NCI-H1417 treated with DMSO at 0.1 percent for 48 hours (cell line): Measurements from ENCODE around the gene NFATC2.
"Not testable (repeated sequence)": the region's sequence is repeated elsewhere in the genome, so short reads cannot be mapped to it uniquely, and the experiment has no call there.

Experiments
- DNase-seq: peaks from one replicate; lab custom pipeline; 2025; lab: John Stamatoyannopoulos, UW

NFATC2 gene

GRCh38 chr20:51568533-51568932 lies 26.0 kb upstream of the NFATC2 start:
- not testable (repeated sequence) for DNase-seq

- no peak for DNase-seq
Measured at GRCh38 chr20:51567622-51568021, 25.1 kb upstream of the NFATC2 start.

GRCh38 chr20:51566594-51566993 lies 24.1 kb upstream of the NFATC2 start:
- DNase-seq = no peak

GRCh38 chr20:51565298-51566144 lies 23.0 kb upstream of the NFATC2 start:
- DNase-seq = no peak

GRCh38 chr20:51563486-51564332 lies 21.2 kb upstream of the NFATC2 start:
- DNase-seq = no peak

GRCh38 chr20:51563174-51563485 lies 20.6 kb upstream of the NFATC2 start:
- no peak for DNase-seq

GRCh38 chr20:51562332-51563173 lies 20.0 kb upstream of the NFATC2 start:
- no peak for DNase-seq

- DNase-seq = no peak
Measured at GRCh38 chr20:51562027-51562331, 19.5 kb upstream of the NFATC2 start.

GRCh38 chr20:51560550-51561307 lies 18.2 kb upstream of the NFATC2 start:
- DNase-seq = no peak

- DNase-seq = no peak
Measured at GRCh38 chr20:51560042-51560441, 17.5 kb upstream of the NFATC2 start.

GRCh38 chr20:51554538-51555165 lies 12.1 kb upstream of the NFATC2 start:
- no peak for DNase-seq

GRCh38 chr20:51553897-51554486 lies 11.5 kb upstream of the NFATC2 start:
- DNase-seq = no peak

GRCh38 chr20:51551186-51551585 lies 8.7 kb upstream of the NFATC2 start:
- DNase-seq = no peak

GRCh38 chr20:51549474-51549873 lies 7.0 kb upstream of the NFATC2 start:
- no peak for DNase-seq

GRCh38 chr20:51547951-51548350 lies 5.4 kb upstream of the NFATC2 start:
- DNase-seq = no peak

- no peak for DNase-seq
Measured at GRCh38 chr20:51545515-51545914, 3.0 kb upstream of the NFATC2 start.

GRCh38 chr20:51543422-51543788 lies 886 bp upstream of the NFATC2 start:
- DNase-seq = no peak

- no peak for DNase-seq
Measured at GRCh38 chr20:51542033-51542570, 417 bp downstream of the NFATC2 start.

GRCh38 chr20:51541189-51542032 lies 1.1 kb downstream of the NFATC2 start:
- DNase-seq = no peak

GRCh38 chr20:51540580-51540979 lies 1.9 kb downstream of the NFATC2 start:
- no peak for DNase-seq
